AG04449 (cell line): ENCODE measurements around the gene LHFPL6.

Experiments
- CTCF ChIA-PET: fragments of 350-600 bp; formaldehyde crosslinking; extraction: SDS; loops from one replicate; lab custom pipeline; 2021; ENCODE audit warnings: antibody characterized with exemption; lab: Yijun Ruan, JAX
- POLR2A ChIA-PET: fragments of 400-600, 350-600 bp; formaldehyde crosslinking; extraction: SDS; loops from one replicate; lab custom pipeline; 2020; ENCODE audit warnings: antibody characterized with exemption, inconsistent platforms; lab: Yijun Ruan, JAX
- DNase-seq: peaks from one replicate; pipeline ENCODE4 v3.0.0-alpha.2; 2010; ENCODE audit warnings: low read depth, low spot score
- H3K4me3 ChIP-seq: 2 replicates; pipeline ENCODE4 v1.5.1; 2011; ENCODE audit warnings: low read depth, mild to moderate bottlenecking, control low read depth, low read length
- CTCF ChIP-seq: IDR thresholded peaks from one replicate; pipeline ENCODE4 v1.5.1; 2011; ENCODE audit warnings: mild to moderate bottlenecking, moderate library complexity, low read length, control low read depth, inconsistent platforms; ENCODE audit not compliant: insufficient read depth; ENCODE audit errors: missing control alignments

Gene LHFPL6

GRCh38 chr13:39547108-39547507 lies 55.9 kb downstream of the LHFPL6 start:
- POLR2A ChIA-PET: no interaction called here
- DNase-seq: no peak
- CTCF ChIA-PET: no interaction called here

GRCh38 chr13:39542361-39542760 lies 60.6 kb downstream of the LHFPL6 start:
- ChIA-PET CTCF (interaction anchor here (1.3 kb wide), 1 partner anchor 11 kb away, joined by 3 read pairs; no protein-coding TSS in a partner anchor), POLR2A (no interaction called here)

More at GRCh38 chr13:39547108-39547507, 55.9 kb downstream of the LHFPL6 start:
- TF ChIP-seq CTCF: no peak
- no peak overlapping the region for H3K4me3 ChIP-seq

GRCh38 chr13:39540929-39541605 lies 61.9 kb downstream of the LHFPL6 start:
- no peak for DNase-seq
- no peak overlapping the region for H3K4me3 ChIP-seq
- TF ChIP-seq CTCF: no peak
- ChIA-PET POLR2A (no interaction called here), CTCF (interaction anchor here (0.8 to 1.0 kb wide), 2 partner anchors 42 to 71 kb away, joined by 3 to 4 read pairs; no protein-coding TSS in a partner anchor)

More at GRCh38 chr13:39542361-39542760, 60.6 kb downstream of the LHFPL6 start:
- no peak overlapping the region for H3K4me3 ChIP-seq
- DNase-seq: no peak
- TF ChIP-seq CTCF: no peak

- H3K4me3 ChIP-seq: no peak overlapping the region
- ChIA-PET CTCF (interaction anchor here (0.6 kb wide), 1 partner anchor 68 kb away, joined by 3 read pairs; no protein-coding TSS in a partner anchor), POLR2A (no interaction called here)
- DNase-seq: no peak
- no peak for TF ChIP-seq CTCF
Observed at GRCh38 chr13:39538816-39539790, 63.9 kb downstream of the LHFPL6 start.

- ChIA-PET CTCF (interaction anchor here (1.3 kb wide), 1 partner anchor 75 kb away, joined by 5 read pairs; no protein-coding TSS in a partner anchor), POLR2A (interaction anchor here (1.0 kb wide), 1 partner anchor 9 kb away, joined by 7 read pairs; no protein-coding TSS in a partner anchor)
- no peak for DNase-seq
- no peak overlapping the region for H3K4me3 ChIP-seq
- TF ChIP-seq CTCF: no peak
Observed at GRCh38 chr13:39536906-39537305, 66.1 kb downstream of the LHFPL6 start.

GRCh38 chr13:39536274-39536673 lies 66.7 kb downstream of the LHFPL6 start:
- no peak for TF ChIP-seq CTCF
- DNase-seq: no peak
- POLR2A ChIA-PET: interaction anchor here (1.0 kb wide), 1 partner anchor 8 kb away, joined by 7 read pairs; no protein-coding TSS in a partner anchor
- H3K4me3 ChIP-seq: no peak overlapping the region
- CTCF ChIA-PET: interaction anchor here (1.3 kb wide), 1 partner anchor 75 kb away, joined by 5 read pairs; no protein-coding TSS in a partner anchor
